BLaER1 treated with 17β-estradiol and CSF1 and Interleukin-3, amounts not matched to agents 10 nM and 100 nM (cell line): Measurements from ENCODE around the gene EPHA3.

ENCODE experiments used
- H3K27ac ChIP-seq, 11 experiments: shearing (Covaris generic); formaldehyde crosslinking; 2 replicates each; pipeline ENCODE4 v1.8.1; 2022
- H3K27me3 ChIP-seq, 11 experiments: shearing (Covaris generic); formaldehyde crosslinking; 2 replicates each; pipeline ENCODE4 v1.8.1; 2022
- H3K36me3 ChIP-seq, 11 experiments: shearing (Covaris generic); formaldehyde crosslinking; 2 replicates each; pipeline ENCODE4 v1.8.1; 2022
- H3K4me1 ChIP-seq, 10 experiments: shearing (Covaris generic); formaldehyde crosslinking; 2 replicates each; pipeline ENCODE4 v1.8.1; 2022
- H3K4me2 ChIP-seq, 11 experiments: shearing (Covaris generic); formaldehyde crosslinking; 2 replicates each; pipeline ENCODE4 v1.8.1; 2022
- H3K4me3 ChIP-seq, 10 experiments: shearing (Covaris generic); formaldehyde crosslinking; 2 replicates each; pipeline ENCODE4 v1.8.1; 2022
- H3K9ac ChIP-seq, 11 experiments: shearing (Covaris generic); formaldehyde crosslinking; 2 replicates each; pipeline ENCODE4 v1.8.1; 2022
- H3K9me3 ChIP-seq, 11 experiments: shearing (Covaris generic); formaldehyde crosslinking; replicated peaks in 1 of 11; 2 replicates each; pipeline ENCODE4 v1.8.1; 2022
- H4K20me1 ChIP-seq, 11 experiments: shearing (Covaris generic); formaldehyde crosslinking; 2 replicates each; pipeline ENCODE4 v1.8.1; 2022
- Cebpa-rat ChIP-seq, 11 experiments: shearing (Covaris generic); IDR thresholded peaks; 2 replicates each; pipeline ENCODE4 v1.8.1; 2022

EPHA3 gene

GRCh38 chr3:89289574-89290190 lies 182.3 kb downstream of the EPHA3 start:
- Histone ChIP-seq H3K36me3 (peaks cover 0 to 70% (median 30%) of the 10 kb centered on the region in 11 experiments; a peak in 16 of 22 replicates), H3K9ac (no peak overlapping the region), H3K4me3 (no peak overlapping the region), H3K27me3 (no peaks in the 10 kb centered on the region), H3K27ac (no peak overlapping the region), H3K4me1 (no peaks in the 10 kb centered on the region), H3K4me2 (no peak overlapping the region), H4K20me1 (peaks cover 0 to 5% (median 0%) of the 10 kb centered on the region in 11 experiments; a peak in 2 of 22 replicates), H3K9me3 (peaks cover 20 to 37% (median 28%) of the 10 kb centered on the region in 11 experiments; a peak in 20 of 22 replicates)
- TF ChIP-seq Cebpa-rat (IDR thresholded peaks at IDR 0.05), result no peak

GRCh38 chr3:89297199-89297598 lies 189.8 kb downstream of the EPHA3 start:
- Histone ChIP-seq H3K9ac (no peak overlapping the region), H3K4me1 (peaks cover 14 to 46% (median 27%) of the 10 kb centered on the region in 10 experiments), H3K4me3 (no peak overlapping the region), H3K4me2 (0 out of 22 replicates have a peak overlapping the region, but pooled peaks of 1 of the 11 experiments have one; percentile 12), H3K27me3 (no peaks in the 10 kb centered on the region), H3K9me3 (peaks cover 2 to 16% (median 8%) of the 10 kb centered on the region in 11 experiments; a peak in 14 of 22 replicates), H3K27ac (no peak overlapping the region), H4K20me1 (peaks cover 0 to 24% (median 0%) of the 10 kb centered on the region in 11 experiments; a peak in 7 of 22 replicates), H3K36me3 (peaks cover 0 to 49% (median 21%) of the 10 kb centered on the region in 11 experiments; a peak in 17 of 22 replicates)
- TF ChIP-seq Cebpa-rat (IDR thresholded peaks at IDR 0.05), result no peak

GRCh38 chr3:89300526-89300925 lies 193.1 kb downstream of the EPHA3 start:
- H3K4me3 ChIP-seq, result no peak overlapping the region
- no peaks in the 10 kb centered on the region for H3K27me3 ChIP-seq
- no peak for TF ChIP-seq Cebpa-rat (IDR thresholded peaks at IDR 0.05)
- no peaks in the 10 kb centered on the region for H3K9me3 ChIP-seq
- H3K36me3 ChIP-seq, result peaks cover 0 to 29% (median 10%) of the 10 kb centered on the region in 11 experiments; a peak in 12 of 22 replicates
- peak overlapping the region in 8 of 11 experiments; percentile 2 to 45 (median 28); a peak in 10 of 22 replicates for H3K27ac ChIP-seq
- peak overlapping the region; percentile 32 to 71 (median 56); a peak in 21 of 22 replicates for H3K4me2 ChIP-seq
- no peak overlapping the region for H3K9ac ChIP-seq
- peaks cover 14 to 46% (median 27%) of the 10 kb centered on the region in 10 experiments for H3K4me1 ChIP-seq
- H4K20me1 ChIP-seq, result peaks cover 0 to 23% (median 0%) of the 10 kb centered on the region in 11 experiments; a peak in 7 of 22 replicates

- TF ChIP-seq Cebpa-rat (IDR thresholded peaks at IDR 0.05), result no peak
- H3K27me3 ChIP-seq, result no peaks in the 10 kb centered on the region
- peak overlapping the region; percentile 32 to 71 (median 56); a peak in 21 of 22 replicates for H3K4me2 ChIP-seq
These were observed 193.6 kb downstream of the EPHA3 start for GRCh38 chr3:89300981-89301380.

GRCh38 chr3:89303701-89304100 lies 196.3 kb downstream of the EPHA3 start:
- H3K4me2 ChIP-seq, result no peak overlapping the region
- H4K20me1 ChIP-seq, result peaks cover 0 to 11% (median 0%) of the 10 kb centered on the region in 11 experiments; a peak in 5 of 22 replicates

More at GRCh38 chr3:89300981-89301380, 193.6 kb downstream of the EPHA3 start:
- H3K4me3 ChIP-seq, result no peak overlapping the region
- peaks cover 0 to 18% (median 0%) of the 10 kb centered on the region in 11 experiments; a peak in 5 of 22 replicates for H4K20me1 ChIP-seq
- no peak overlapping the region for H3K9ac ChIP-seq
- H3K27ac ChIP-seq, result peak overlapping the region in 5 of 11 experiments; percentile 2 to 33 (median 30); a peak in 7 of 22 replicates
- H3K36me3 ChIP-seq, result peaks cover 0 to 26% (median 6%) of the 10 kb centered on the region in 11 experiments; a peak in 10 of 22 replicates
- H3K4me1 ChIP-seq, result peaks cover 14 to 46% (median 27%) of the 10 kb centered on the region in 10 experiments
- H3K9me3 ChIP-seq, result no peaks in the 10 kb centered on the region

GRCh38 chr3:89306540-89306939 lies 199.1 kb downstream of the EPHA3 start:
- no peaks in the 10 kb centered on the region for H3K9me3 ChIP-seq
- H3K4me2 ChIP-seq, result no peak overlapping the region
- TF ChIP-seq Cebpa-rat (IDR thresholded peaks at IDR 0.05), result no peak
- H3K36me3 ChIP-seq, result peaks cover 0 to 20% (median 6%) of the 10 kb centered on the region in 11 experiments; a peak in 10 of 22 replicates
- no peak overlapping the region for H3K27ac ChIP-seq
- no peak overlapping the region for H3K4me3 ChIP-seq
- no peaks in the 10 kb centered on the region for H3K27me3 ChIP-seq
- no peak overlapping the region for H3K9ac ChIP-seq
- peaks cover 10 to 40% (median 25%) of the 10 kb centered on the region in 10 experiments; a peak in 18 of 20 replicates for H3K4me1 ChIP-seq
- H4K20me1 ChIP-seq, result peaks cover 0 to 7% (median 0%) of the 10 kb centered on the region in 11 experiments; a peak in 4 of 22 replicates

More at GRCh38 chr3:89303701-89304100, 196.3 kb downstream of the EPHA3 start:
- Histone ChIP-seq H3K4me3 (no peak overlapping the region), H3K36me3 (peaks cover 0 to 16% (median 5%) of the 10 kb centered on the region in 11 experiments; a peak in 9 of 22 replicates), H3K27me3 (no peaks in the 10 kb centered on the region), H3K4me1 (peaks cover 18 to 42% (median 33%) of the 10 kb centered on the region in 10 experiments), H3K27ac (no peak overlapping the region), H3K9ac (no peak overlapping the region), H3K9me3 (no peaks in the 10 kb centered on the region)
- TF ChIP-seq Cebpa-rat (IDR thresholded peaks at IDR 0.05), result no peak

- Histone ChIP-seq H3K9me3 (no peaks in the 10 kb centered on the region; a peak in 1 of 22 replicates), H3K27ac (no peak overlapping the region), H3K27me3 (no peaks in the 10 kb centered on the region), H3K36me3 (peaks cover 0 to 20% (median 5%) of the 10 kb centered on the region in 11 experiments; a peak in 7 of 22 replicates), H3K4me1 (peaks cover 10 to 42% (median 25%) of the 10 kb centered on the region in 10 experiments; a peak in 18 of 20 replicates), H4K20me1 (peaks cover 0 to 28% (median 0%) of the 10 kb centered on the region in 11 experiments; a peak in 8 of 22 replicates), H3K4me2 (peak overlapping the region in 1 of 11 experiments; percentile 5; a peak in 1 of 22 replicates), H3K9ac (no peak overlapping the region), H3K4me3 (no peak overlapping the region)
- TF ChIP-seq Cebpa-rat (IDR thresholded peaks at IDR 0.05), result no peak
These were observed 204.2 kb downstream of the EPHA3 start for GRCh38 chr3:89311581-89311980.

GRCh38 chr3:89312141-89312540 lies 204.7 kb downstream of the EPHA3 start:
- no peak overlapping the region for H3K9ac ChIP-seq
- H3K4me2 ChIP-seq, result peak overlapping the region in 1 of 11 experiments; percentile 5; a peak in 1 of 22 replicates
- peaks cover 0 to 28% (median 0%) of the 10 kb centered on the region in 11 experiments; a peak in 8 of 22 replicates for H4K20me1 ChIP-seq
- H3K9me3 ChIP-seq, result no peaks in the 10 kb centered on the region; a peak in 1 of 22 replicates
- TF ChIP-seq Cebpa-rat (IDR thresholded peaks at IDR 0.05), result no peak; a peak in 1 of 22 replicates
- no peaks in the 10 kb centered on the region for H3K27me3 ChIP-seq
- peaks cover 10 to 40% (median 25%) of the 10 kb centered on the region in 10 experiments; a peak in 18 of 20 replicates for H3K4me1 ChIP-seq
- H3K4me3 ChIP-seq, result no peak overlapping the region
- no peak overlapping the region for H3K27ac ChIP-seq
- H3K36me3 ChIP-seq, result peaks cover 0 to 20% (median 5%) of the 10 kb centered on the region in 11 experiments; a peak in 7 of 22 replicates
